Panc1 (cell line): ENCODE data around the gene SV2B. TPM values are rescaled to one million over a fixed set of nuclear protein-coding genes. Genes with fewer than 3 reads are reported as not detected.

Experiments
- ATAC-seq: fragments of 200-7000 bp; cut with Tn5 transposase; 2 replicates; pipeline ENCODE4 v1.9.1; 2020; ENCODE audit warnings: mild to moderate bottlenecking, moderate library complexity
- BruUV-seq: library from RNA; stranded (reverse); fragments of 400-500 nt; replicated peaks from 2 replicates; lab custom pipeline; 2021; lab: Mats Ljungman, UMichigan
- CTCF ChIA-PET: fragments of 300-600 bp; sonication (Branson Sonifier 250); formaldehyde crosslinking; loops from one replicate; lab custom pipeline; 2022; ENCODE audit warnings: antibody characterized with exemption; lab: Charles Lee
- POLR2A ChIA-PET: fragments of 300-600 bp; sonication (Branson Sonifier 250); formaldehyde crosslinking; loops from one replicate; lab custom pipeline; 2022; ENCODE audit warnings: antibody characterized with exemption; lab: Charles Lee
- DNase-seq: peaks from one replicate; pipeline ENCODE4 v3.0.0-alpha.2; 2010; ENCODE audit warnings: low read depth, low spot score
- H3K27ac ChIP-seq: 2 replicates; pipeline ENCODE4 v1.5.1; 2011; ENCODE audit warnings: mild to moderate bottlenecking, low read length, inconsistent platforms
- H3K27me3 ChIP-seq: fragments of 200-500 bp; sonication (Bioruptor generic); 2 replicates; pipeline ENCODE4 v1.6.0; 2014; ENCODE audit warnings: low read length, inconsistent platforms; ENCODE audit not compliant: control insufficient read depth, insufficient read depth
- H3K36me3 ChIP-seq: fragments of 200-500 bp; sonication (Bioruptor generic); 2 replicates; pipeline ENCODE4 v1.5.1; 2014; ENCODE audit warnings: inconsistent platforms, mild to moderate bottlenecking, low read length, moderate library complexity; ENCODE audit not compliant: control insufficient read depth, insufficient read depth
- H3K4me1 ChIP-seq: 2 replicates; pipeline ENCODE4 v1.5.1; 2011; ENCODE audit warnings: inconsistent platforms, mild to moderate bottlenecking, low read length, moderate library complexity; ENCODE audit not compliant: control insufficient read depth, insufficient read depth
- H3K4me3 ChIP-seq, 2 experiments: 2 replicates each; pipeline ENCODE4 v1.5.1; 2011 to 2012; ENCODE audit warnings: low read depth in 2 of 2, low read length in 2 of 2, mild to moderate bottlenecking in 2 of 2, inconsistent platforms in 1 of 2, moderate library complexity in 1 of 2
- H3K9me3 ChIP-seq: fragments of 200-500 bp; sonication (Bioruptor generic); 2 replicates; pipeline ENCODE4 v1.5.1; 2014; ENCODE audit warnings: low read depth, mild to moderate bottlenecking, inconsistent platforms, low read length, moderate library complexity; ENCODE audit not compliant: control insufficient read depth, insufficient read depth
- CTCF ChIP-seq: fragments of 450-650 bp; IDR thresholded peaks from 2 replicates; pipeline ENCODE4 v1.5.1; 2017; ENCODE audit warnings: mild to moderate bottlenecking
- POLR2AphosphoS5 ChIP-seq: IDR thresholded peaks from 2 replicates; pipeline ENCODE4 v1.6.1; 2012; ENCODE audit warnings: mild to moderate bottlenecking, low read depth, low read length, moderate library complexity
- REST ChIP-seq, 2 experiments: IDR thresholded peaks; 2 replicates each; pipeline ENCODE4 v1.6.1; 2011 to 2012; ENCODE audit warnings: low read depth in 2 of 2, control low read depth in 1 of 2, low read length in 1 of 2, mild to moderate bottlenecking in 1 of 2, moderate library complexity in 1 of 2; ENCODE audit not compliant: insufficient read depth in 1 of 2
- SIN3A ChIP-seq: IDR thresholded peaks from 2 replicates; pipeline ENCODE4 v1.6.1; 2012; ENCODE audit warnings: low read depth, mild to moderate bottlenecking, low read length, moderate library complexity, borderline replicate concordance; ENCODE audit not compliant: insufficient read depth
- TCF7L2 ChIP-seq: IDR thresholded peaks from 2 replicates; pipeline ENCODE4 v1.6.1; 2011; ENCODE audit warnings: mild to moderate bottlenecking, low read depth, low read length, inconsistent platforms
- in situ Hi-C: cut with HindIII; loops from 2 replicates; pipeline ENCODE4 v1.10.0; 2016; ENCODE audit warnings: low sequenced_read_pairs, low pct_unique_long_range_greater_than_20kb
- intact Hi-C: fragments of 100-400 bp; cut with micrococcal nuclease; formaldehyde crosslinking; loops from one replicate; pipeline ENCODE4 v1.10.0; 2022; ENCODE audit not compliant: unreplicated experiment
- total RNA-seq: library from RNA; stranded (reverse); gene quantifications from one replicate; pipeline ENCODE4 v1.2.1, GENCODE V29; 2021; ENCODE audit not compliant: unreplicated experiment

Gene SV2B
- total RNA-seq, 1 experiment from 2014 or later: not detected

DNA sequence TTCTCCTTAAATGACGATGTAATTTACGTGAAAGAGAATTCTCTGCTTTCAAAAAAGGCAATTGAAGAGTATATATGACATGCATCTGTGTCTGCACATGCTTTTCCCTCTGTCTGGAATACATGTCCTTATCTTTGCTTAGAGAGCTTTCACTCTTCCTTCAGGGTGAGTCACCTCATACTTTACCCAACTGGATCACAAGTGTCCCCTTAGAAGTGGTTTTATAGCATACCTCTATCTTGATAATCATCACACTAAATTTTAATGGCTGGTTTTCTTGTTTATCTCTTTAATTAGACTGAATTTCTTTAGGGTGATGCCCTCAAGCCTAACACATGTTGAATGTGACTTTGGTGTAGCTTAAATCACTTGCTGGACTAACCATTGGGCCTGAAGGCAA is 178.9 kb downstream of the SV2B start:
- intact Hi-C loops (no loop called here), in situ Hi-C loops (no loop called here)
- no peak for ATAC-seq
- Histone ChIP-seq H3K27me3 (peaks cover 9% of the 10 kb centered on the region), H3K4me3 (no peak overlapping the region), H3K27ac (no peak overlapping the region), H3K4me1 (no peaks in the 10 kb centered on the region), H3K9me3 (peaks cover 14% of the 10 kb centered on the region), H3K36me3 (no peaks in the 10 kb centered on the region)
- no TSS peak for BruUV-seq
- CTCF ChIA-PET: no interaction called here
- POLR2A ChIA-PET: no interaction called here
- no peak for TF ChIP-seq POLR2AphosphoS5
- no peak for TF ChIP-seq REST (IDR thresholded peaks at IDR 0.05; ENCODE audit: insufficient read depth in 1 of 2, low read depth in 2 of 2, low read length in 1 of 2)
- no peak for TF ChIP-seq SIN3A
- no peak for TF ChIP-seq CTCF
- no peak for TF ChIP-seq TCF7L2
- no peak for DNase-seq

DNA sequence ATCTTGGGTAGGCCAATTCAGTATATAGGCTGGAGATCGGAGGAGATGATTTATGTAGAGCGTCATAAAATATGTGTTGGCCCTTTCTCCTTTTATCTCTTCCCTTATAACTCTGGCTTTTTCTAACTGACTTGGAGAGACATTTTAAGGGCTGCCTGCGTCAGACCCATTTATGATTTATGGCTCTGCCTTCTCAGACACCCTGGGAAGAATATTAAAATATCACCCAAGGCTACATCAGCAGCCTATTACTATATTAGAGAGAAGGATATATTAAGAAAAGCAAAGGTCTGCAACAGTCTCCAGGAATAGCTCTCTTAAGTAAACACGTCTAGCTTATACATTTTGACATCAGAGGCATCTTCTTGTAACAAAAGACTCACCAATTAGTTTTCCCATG is 179.4 kb downstream of the SV2B start:
- no peak for TF ChIP-seq TCF7L2
- no peak for TF ChIP-seq CTCF
- no peak for TF ChIP-seq REST (IDR thresholded peaks at IDR 0.05; ENCODE audit: insufficient read depth in 1 of 2, low read depth in 2 of 2, low read length in 1 of 2)
- no peak for TF ChIP-seq SIN3A
- no peak for TF ChIP-seq POLR2AphosphoS5
- ATAC-seq (no peak), DNase-seq (no peak)
- intact Hi-C loops (no loop called here), in situ Hi-C loops (no loop called here)
- Histone ChIP-seq H3K27ac (no peak overlapping the region), H3K4me3 (no peak overlapping the region), H3K36me3 (no peaks in the 10 kb centered on the region), H3K27me3 (peaks cover 9% of the 10 kb centered on the region), H3K4me1 (no peaks in the 10 kb centered on the region), H3K9me3 (peaks cover 14% of the 10 kb centered on the region)
- CTCF ChIA-PET: interaction anchor here (0.7 kb wide), 1 partner anchor 567 kb away, joined by 3 read pairs; no protein-coding TSS in a partner anchor
- POLR2A ChIA-PET: no interaction called here
- no TSS peak for BruUV-seq
